ENCODE results near the gene XRCC6. TPM values are rescaled to one million over a fixed set of nuclear protein-coding genes. Genes with fewer than 3 reads are reported as not detected.

The XRCC6 gene
- total RNA-seq, 2 experiments from 2014 or later, result 162 TPM

GRCh38 chr22:41658869-41659268, 37.8 kb downstream of the XRCC6 start:
- no peaks in the 10 kb centered on the region for H3K4me1 Mint-ChIP-seq (ENCODE audit: low read depth)
- intact Hi-C loops (cut with DNase I, micrococcal nuclease), result no loop called here
- peaks cover 95% of the 10 kb centered on the region for H3K36me3 Mint-ChIP-seq (ENCODE audit: low read depth)
- H3K27ac Mint-ChIP-seq, result no peak overlapping the region
- CTCF ChIA-PET, result no interaction called here
- TF ChIP-seq, protein P1, sequence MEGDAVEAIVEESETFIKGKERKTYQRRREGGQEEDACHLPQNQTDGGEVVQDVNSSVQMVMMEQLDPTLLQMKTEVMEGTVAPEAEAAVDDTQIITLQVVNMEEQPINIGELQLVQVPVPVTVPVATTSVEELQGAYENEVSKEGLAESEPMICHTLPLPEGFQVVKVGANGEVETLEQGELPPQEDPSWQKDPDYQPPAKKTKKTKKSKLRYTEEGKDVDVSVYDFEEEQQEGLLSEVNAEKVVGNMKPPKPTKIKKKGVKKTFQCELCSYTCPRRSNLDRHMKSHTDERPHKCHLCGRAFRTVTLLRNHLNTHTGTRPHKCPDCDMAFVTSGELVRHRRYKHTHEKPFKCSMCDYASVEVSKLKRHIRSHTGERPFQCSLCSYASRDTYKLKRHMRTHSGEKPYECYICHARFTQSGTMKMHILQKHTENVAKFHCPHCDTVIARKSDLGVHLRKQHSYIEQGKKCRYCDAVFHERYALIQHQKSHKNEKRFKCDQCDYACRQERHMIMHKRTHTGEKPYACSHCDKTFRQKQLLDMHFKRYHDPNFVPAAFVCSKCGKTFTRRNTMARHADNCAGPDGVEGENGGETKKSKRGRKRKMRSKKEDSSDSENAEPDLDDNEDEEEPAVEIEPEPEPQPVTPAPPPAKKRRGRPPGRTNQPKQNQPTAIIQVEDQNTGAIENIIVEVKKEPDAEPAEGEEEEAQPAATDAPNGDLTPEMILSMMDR (IDR thresholded peaks at IDR 0.05), result no peak
- H3K36me3 ChIP-seq (ENCODE audit: insufficient read depth, low read length), result peaks cover 97% of the 10 kb centered on the region
- H3K27me3 ChIP-seq (ENCODE audit: control insufficient read depth in 1 of 2, insufficient read depth in 2 of 2, low read length in 2 of 2), result no peaks in the 10 kb centered on the region
- DNase-seq (no peak), ATAC-seq (ENCODE audit: poor library complexity) (no peak)
- H3K4me1 ChIP-seq (ENCODE audit: insufficient read depth, low read length), result no peaks in the 10 kb centered on the region
- no peaks in the 10 kb centered on the region for H3K9me3 ChIP-seq (ENCODE audit: control insufficient read depth in 1 of 2, insufficient read depth in 1 of 2, low read length in 2 of 2)
- no peak overlapping the region for H3K4me3 Mint-ChIP-seq
- POLR2A ChIA-PET, result interaction anchor here (0.7 to 1.4 kb wide), 2 partner anchors 7 to 30 kb away, joined by 3 read pairs; partner anchors contain the start of gene SNU13
- no peak overlapping the region for H3K27ac ChIP-seq (ENCODE audit: low read depth in 1 of 2, low read length in 2 of 2)
- no peak overlapping the region for H3K4me3 ChIP-seq (ENCODE audit: low read length)
- H3K9me3 Mint-ChIP-seq, result no peaks in the 10 kb centered on the region
- H3K27me3 Mint-ChIP-seq, result no peaks in the 10 kb centered on the region

DNA sequence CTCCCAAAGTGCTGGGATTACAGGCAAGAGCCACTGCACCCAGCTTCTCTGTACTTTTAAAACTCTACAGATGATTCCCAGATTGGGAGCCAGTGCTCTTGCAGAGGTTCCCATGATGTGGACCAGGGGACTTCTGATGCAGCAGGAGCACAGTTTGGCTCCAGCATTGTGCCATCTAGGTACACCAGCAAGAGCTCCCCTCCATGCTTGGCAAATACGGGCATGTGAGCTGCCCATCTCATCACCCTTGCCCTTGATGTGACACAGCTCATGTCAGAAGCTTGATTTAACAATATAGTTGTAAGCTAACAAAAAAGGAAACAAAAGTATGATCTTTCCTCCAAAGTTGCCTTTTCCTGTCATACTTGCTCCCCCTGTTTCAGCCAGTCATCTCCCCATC, 38.8 kb downstream of the XRCC6 start:
- H3K36me3 Mint-ChIP-seq (ENCODE audit: low read depth), result peaks cover 92% of the 10 kb centered on the region
- peaks cover 91% of the 10 kb centered on the region for H3K36me3 ChIP-seq (ENCODE audit: insufficient read depth, low read length)

GRCh38 chr22:41660416-41660815, 39.3 kb downstream of the XRCC6 start:
- peak overlapping the region; percentile 17 for H3K27ac Mint-ChIP-seq
- Histone ChIP-seq H3K4me1 (ENCODE audit: insufficient read depth, low read length) (no peaks in the 10 kb centered on the region), H3K36me3 (ENCODE audit: insufficient read depth, low read length) (peaks cover 88% of the 10 kb centered on the region), H3K27ac (ENCODE audit: low read depth in 1 of 2, low read length in 2 of 2) (no peak overlapping the region), H3K9me3 (ENCODE audit: control insufficient read depth in 1 of 2, insufficient read depth in 1 of 2, low read length in 2 of 2) (no peaks in the 10 kb centered on the region), H3K27me3 (ENCODE audit: control insufficient read depth in 1 of 2, insufficient read depth in 2 of 2, low read length in 2 of 2) (no peaks in the 10 kb centered on the region), H3K4me3 (ENCODE audit: low read length) (no peak overlapping the region)
- ChIA-PET POLR2A (interaction anchor here (0.9 to 1.4 kb wide), 3 partner anchors 10 to 39 kb away, joined by 3 to 5 read pairs (median 3); partner anchors contain the start of genes DESI1 and XRCC6), CTCF (interaction anchor here (1.9 kb wide), 1 partner anchor 37 kb away, joined by 6 read pairs; no protein-coding TSS in a partner anchor)
- DNase-seq, result no peak
- ATAC-seq (ENCODE audit: poor library complexity), result no peak
- no peak overlapping the region for H3K4me3 Mint-ChIP-seq
- H3K27me3 Mint-ChIP-seq, result no peaks in the 10 kb centered on the region
- intact Hi-C loops (cut with DNase I, micrococcal nuclease), result loop anchor here in 1 of 2 experiments (10.0 kb wide), 1 partner anchor 414 kb away; the partner anchor contains the start of genes NAGA, PHETA2 and SMDT1
- H3K9me3 Mint-ChIP-seq, result no peaks in the 10 kb centered on the region
- TF ChIP-seq, protein P1 (IDR thresholded peaks at IDR 0.05), result no peak
- peaks cover 87% of the 10 kb centered on the region for H3K36me3 Mint-ChIP-seq (ENCODE audit: low read depth)
- no peaks in the 10 kb centered on the region for H3K4me1 Mint-ChIP-seq (ENCODE audit: low read depth)

More for the DNA sequence above, 38.8 kb downstream of the XRCC6 start:
- Histone ChIP-seq H3K4me3 (ENCODE audit: low read length) (no peak overlapping the region), H3K27me3 (ENCODE audit: control insufficient read depth in 1 of 2, insufficient read depth in 2 of 2, low read length in 2 of 2) (no peaks in the 10 kb centered on the region), H3K27ac (ENCODE audit: low read depth in 1 of 2, low read length in 2 of 2) (no peak overlapping the region), H3K4me1 (ENCODE audit: insufficient read depth, low read length) (no peaks in the 10 kb centered on the region), H3K9me3 (ENCODE audit: control insufficient read depth in 1 of 2, insufficient read depth in 1 of 2, low read length in 2 of 2) (no peaks in the 10 kb centered on the region)
- ATAC-seq (ENCODE audit: poor library complexity) (no peak), DNase-seq (no peak)
- ChIA-PET POLR2A (interaction anchor here (0.7 to 1.2 kb wide), 3 partner anchors 9 to 976 kb away, joined by 3 read pairs; no protein-coding TSS in a partner anchor), CTCF (interaction anchor here (1.9 kb wide), 1 partner anchor 37 kb away, joined by 6 read pairs; no protein-coding TSS in a partner anchor)
- TF ChIP-seq, protein P1 (IDR thresholded peaks at IDR 0.05), result no peak
- Mint-ChIP-seq H3K27ac (peak overlapping the region; percentile 17), H3K4me1 (ENCODE audit: low read depth) (no peaks in the 10 kb centered on the region), H3K4me3 (no peak overlapping the region), H3K9me3 (no peaks in the 10 kb centered on the region), H3K27me3 (no peaks in the 10 kb centered on the region)
- intact Hi-C loops (cut with DNase I, micrococcal nuclease), result loop anchor here in 1 of 2 experiments (10.0 kb wide), 1 partner anchor 415 kb away; the partner anchor contains the start of genes NAGA, PHETA2 and SMDT1

Data from CD4-positive, alpha-beta T cell (primary cell).